Measurements from ENCODE around the gene UBA52.

GRCh38 chr19:18537431-18537830, 34.2 kb upstream of the UBA52 start:
- no peak for TF ChIP-seq CTCF (IDR thresholded peaks at IDR 0.05; ENCODE audit: low read length)
- no peak for TF ChIP-seq EZH2 (optimal IDR thresholded peaks at IDR 0.05; ENCODE audit: low read depth, low read length)
- no peak for TF ChIP-seq EZH2phosphoT487 (IDR thresholded peaks at IDR 0.05; ENCODE audit: low read length)

All from MM.1S (cell line).